GM12872 (cell line): ENCODE data around the gene IQCE.

Experiments used
- TF ChIP-seq, protein P1 (sequence below): IDR thresholded peaks from 3 replicates; pipeline ENCODE4 v1.5.1; 2011; ENCODE audit warnings: low read depth, mild to moderate bottlenecking, low read length, moderate library complexity; ENCODE audit not compliant: insufficient read depth

IQCE gene

DNA sequence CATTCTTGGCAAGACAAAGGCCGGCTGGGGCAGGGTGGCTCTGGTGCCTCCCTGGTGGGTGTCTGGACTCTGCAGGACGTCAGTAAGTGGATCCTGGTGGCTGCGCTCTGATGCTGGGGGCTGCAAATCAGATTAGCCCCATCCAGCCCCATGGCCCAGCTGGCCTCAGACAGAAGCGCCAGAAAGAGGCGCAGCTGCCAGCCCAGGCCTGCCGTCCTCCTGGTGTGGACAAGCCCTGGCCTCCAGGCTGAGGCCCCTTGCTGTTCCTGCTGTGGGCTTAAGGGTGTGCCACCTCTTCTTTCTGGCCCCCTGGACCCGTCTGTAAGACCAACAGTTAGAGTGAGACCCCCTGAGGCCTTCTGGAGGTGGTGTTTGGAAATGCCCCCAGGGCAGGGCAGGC, 45.1 kb upstream of the IQCE start:
- TF ChIP-seq, protein P1, sequence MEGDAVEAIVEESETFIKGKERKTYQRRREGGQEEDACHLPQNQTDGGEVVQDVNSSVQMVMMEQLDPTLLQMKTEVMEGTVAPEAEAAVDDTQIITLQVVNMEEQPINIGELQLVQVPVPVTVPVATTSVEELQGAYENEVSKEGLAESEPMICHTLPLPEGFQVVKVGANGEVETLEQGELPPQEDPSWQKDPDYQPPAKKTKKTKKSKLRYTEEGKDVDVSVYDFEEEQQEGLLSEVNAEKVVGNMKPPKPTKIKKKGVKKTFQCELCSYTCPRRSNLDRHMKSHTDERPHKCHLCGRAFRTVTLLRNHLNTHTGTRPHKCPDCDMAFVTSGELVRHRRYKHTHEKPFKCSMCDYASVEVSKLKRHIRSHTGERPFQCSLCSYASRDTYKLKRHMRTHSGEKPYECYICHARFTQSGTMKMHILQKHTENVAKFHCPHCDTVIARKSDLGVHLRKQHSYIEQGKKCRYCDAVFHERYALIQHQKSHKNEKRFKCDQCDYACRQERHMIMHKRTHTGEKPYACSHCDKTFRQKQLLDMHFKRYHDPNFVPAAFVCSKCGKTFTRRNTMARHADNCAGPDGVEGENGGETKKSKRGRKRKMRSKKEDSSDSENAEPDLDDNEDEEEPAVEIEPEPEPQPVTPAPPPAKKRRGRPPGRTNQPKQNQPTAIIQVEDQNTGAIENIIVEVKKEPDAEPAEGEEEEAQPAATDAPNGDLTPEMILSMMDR, result no peak

DNA sequence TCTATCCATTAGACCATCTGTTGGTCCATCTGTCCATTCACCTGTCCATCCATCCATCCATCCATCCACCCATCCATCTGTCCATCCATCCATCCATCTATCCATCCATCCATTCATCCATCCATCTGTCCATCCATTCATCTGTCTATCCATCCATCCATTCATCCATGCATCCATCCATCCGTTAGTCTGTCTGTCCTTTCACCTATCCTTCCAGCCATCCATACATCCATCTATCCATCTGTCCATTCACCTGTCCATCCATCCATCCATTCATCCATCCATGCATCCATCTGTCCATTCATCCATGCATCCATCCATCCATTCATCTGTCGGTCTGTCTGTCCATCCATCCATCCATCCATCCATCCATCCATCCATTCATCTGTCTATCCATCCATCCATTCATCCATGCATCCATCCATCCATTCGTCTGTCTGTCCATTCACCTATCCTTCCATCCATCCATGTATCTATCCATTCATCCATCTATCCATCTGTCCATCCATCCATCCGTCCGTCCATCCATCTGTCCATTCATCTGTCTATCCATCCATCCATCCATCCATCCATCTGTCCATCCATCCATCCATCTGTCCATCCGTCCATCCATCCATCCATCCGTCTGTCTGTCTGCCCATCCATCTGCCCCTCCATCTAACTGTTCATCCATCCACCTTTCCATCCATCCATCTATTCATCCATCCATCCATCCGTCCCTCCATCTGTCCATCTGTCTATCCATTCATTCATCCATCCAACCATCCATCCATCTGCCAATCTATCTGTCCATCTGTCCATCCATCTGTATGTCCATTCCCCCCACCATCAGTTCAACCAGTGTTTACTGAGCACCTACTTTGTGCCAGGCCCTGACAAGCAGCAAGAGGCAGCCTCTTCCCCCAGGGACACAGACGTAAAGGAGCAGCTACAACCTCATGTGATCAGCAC, 44.0 kb upstream of the IQCE start:
- TF ChIP-seq, protein P1, result no peak

DNA sequence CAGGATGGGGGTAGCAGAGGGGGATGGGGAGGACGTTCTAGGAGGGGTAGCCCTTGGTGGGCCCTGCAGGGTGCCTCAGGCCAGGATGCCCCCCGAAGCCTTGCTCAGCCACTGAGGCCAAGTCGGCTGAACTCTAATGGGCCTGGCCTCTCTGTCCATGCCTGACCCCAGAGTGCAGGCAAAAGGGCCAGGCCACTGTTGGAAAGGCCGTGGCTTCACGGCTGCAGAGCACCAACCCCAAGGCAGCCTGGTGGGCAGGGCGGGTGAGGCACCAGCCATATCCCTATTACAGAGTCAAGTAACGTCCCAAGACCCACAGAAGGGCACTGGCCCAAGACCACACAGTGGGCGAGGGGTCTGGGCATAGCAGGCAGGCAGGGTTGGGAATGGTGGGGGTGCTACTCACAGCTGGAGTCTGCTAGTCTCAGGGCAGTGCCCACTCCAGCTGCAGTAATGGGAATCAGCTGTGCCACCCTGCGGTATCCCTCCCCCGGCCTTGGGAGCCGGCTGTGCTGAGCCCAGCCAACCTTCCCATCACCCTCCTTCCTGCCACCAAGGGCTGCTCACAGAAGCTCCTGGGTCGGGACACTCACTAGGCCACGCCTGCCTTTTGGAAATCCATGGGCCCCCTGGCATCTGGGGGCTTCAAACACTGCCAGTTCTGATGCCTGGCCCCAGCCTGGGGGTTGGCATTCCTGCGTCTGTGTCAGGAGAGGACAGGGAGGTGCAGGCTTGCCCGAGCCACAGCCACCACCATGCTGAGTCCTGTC, 43.2 kb upstream of the IQCE start:
- TF ChIP-seq, protein P1, result no peak

DNA sequence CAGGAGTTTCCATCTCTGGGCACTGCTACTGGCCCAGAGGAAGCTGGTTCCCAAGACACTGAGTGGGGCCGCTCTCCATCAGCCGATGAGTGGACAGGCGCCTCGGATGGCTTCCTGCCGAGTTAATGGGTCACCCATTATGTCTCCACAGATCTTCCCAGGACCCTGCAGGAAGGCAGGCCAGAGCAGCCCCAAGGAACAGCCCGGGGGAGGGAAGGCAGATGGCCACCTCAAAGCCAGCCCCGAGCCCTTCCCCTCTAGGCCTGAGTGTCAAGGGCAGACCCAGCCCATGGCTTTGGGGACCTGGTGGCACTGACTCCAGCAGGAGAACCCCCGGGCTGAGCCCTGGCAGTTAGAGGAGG, 42.6 kb upstream of the IQCE start:
- TF ChIP-seq, protein P1, result no peak

DNA sequence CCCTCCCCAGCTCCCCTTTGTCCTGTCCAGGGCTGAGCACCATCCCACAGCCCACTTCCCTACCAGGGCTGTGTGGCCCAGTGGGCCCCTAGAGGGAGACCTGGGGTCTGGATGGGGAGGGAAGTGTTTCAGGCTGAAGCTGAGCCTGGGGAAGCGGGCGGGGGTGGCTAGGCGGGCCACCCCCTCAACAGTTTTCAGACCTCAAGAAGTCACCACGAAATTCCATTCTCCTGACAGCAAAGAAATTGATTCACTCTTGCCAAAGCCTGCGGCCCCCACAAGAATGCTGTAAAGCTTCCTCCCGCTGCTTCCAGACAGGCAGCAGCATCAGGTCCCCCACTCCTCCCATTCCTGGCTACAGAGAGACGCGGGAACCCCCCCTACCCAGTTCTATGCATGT, 41.8 kb upstream of the IQCE start:
- TF ChIP-seq, protein P1, result no peak

DNA sequence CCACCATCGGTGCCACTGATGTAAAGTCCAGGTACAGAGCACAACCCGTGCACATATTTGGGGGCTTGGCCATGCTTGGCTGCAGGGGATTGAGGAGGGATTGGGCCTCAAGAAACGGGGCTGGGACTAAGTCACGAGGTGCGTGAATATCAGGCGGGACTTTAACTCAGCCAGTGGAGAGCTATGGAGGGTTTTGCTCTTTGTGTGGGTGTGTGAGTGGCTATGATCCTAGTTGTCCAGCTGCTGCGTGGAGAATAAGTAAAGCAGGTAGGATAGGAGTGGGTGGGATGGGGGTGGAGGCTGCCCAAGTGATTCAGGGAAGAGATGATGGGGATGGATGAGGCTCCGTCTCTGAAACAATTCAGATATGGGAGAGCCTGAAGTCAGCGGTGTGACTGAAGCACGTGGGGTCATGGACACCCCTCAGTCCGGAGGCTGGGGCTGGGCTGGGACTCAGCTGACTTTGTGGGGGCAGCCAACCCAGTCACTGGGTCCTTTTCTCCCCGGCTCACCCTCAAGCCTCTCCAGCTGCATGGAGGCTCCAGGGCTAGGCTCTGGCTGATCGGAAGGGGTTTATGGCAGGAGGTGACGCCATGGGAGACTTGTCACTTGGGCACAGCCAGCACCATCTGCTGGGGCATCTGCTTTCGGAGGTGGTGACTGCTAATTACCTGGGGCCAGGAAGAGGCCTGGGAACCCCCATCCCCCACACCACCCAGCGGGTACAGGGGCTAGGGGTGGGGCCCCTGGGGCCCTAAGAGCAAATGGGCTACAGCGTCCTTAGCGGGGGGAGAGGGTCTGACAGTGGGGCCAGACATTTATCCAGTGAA, 40.9 kb upstream of the IQCE start:
- TF ChIP-seq, protein P1, result no peak

DNA sequence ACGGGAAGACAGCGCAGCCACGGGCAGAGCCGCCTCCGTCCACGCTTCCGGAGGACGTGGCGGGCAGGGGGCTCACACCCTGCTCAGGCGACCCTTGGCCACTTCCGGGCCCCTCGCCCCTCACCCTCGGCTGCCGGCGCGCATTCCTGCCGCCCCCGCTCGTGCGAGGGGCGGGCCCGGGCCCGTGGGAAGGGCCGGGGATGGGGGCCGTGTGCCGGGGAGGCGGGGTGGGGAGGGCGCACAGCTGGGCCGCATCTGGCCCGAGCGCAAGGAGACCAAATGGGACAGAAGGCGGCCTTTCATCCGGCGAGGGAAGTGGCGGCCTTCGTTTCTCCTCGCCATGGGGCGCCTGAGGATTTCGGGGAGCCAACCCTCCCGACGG, 40.1 kb upstream of the IQCE start:
- TF ChIP-seq, protein P1, result no peak
